B cell (primary cell): ENCODE data around the gene SLC17A8. TPM values are rescaled to one million over a fixed set of nuclear protein-coding genes. Genes with fewer than 3 reads are reported as not detected.

Source experiments
- ATAC-seq: fragments of 200-7000 bp; cut with Tn5 transposase; one replicate; pipeline ENCODE4 v1.10.0; 2021; ENCODE audit warnings: low read depth, mild to moderate bottlenecking, moderate number of reproducible peaks, moderate library complexity
- CTCF ChIA-PET: fragments of 350-600 bp; sonication (Branson Sonifier 250); formaldehyde crosslinking; loops from one replicate; lab custom pipeline; 2021; ENCODE audit warnings: antibody characterized with exemption, inconsistent platforms; lab: Charles Lee
- POLR2A ChIA-PET: fragments of 350-600 bp; sonication (Branson Sonifier 250); formaldehyde crosslinking; loops from one replicate; lab custom pipeline; 2021; ENCODE audit warnings: antibody characterized with exemption; lab: Charles Lee
- DNase-seq: peaks from one replicate; pipeline ENCODE4 v3.0.0; 2013
- H2AFZ ChIP-seq: 2 replicates; pipeline ENCODE4 v1.6.1; 2012; ENCODE audit warnings: mild to moderate bottlenecking, low read depth, low read length; ENCODE audit not compliant: insufficient read depth, poor library complexity, severe bottlenecking
- H3K27ac ChIP-seq, 2 donors: 1 replicate in 1 of 2; 2 replicates in 1 of 2; pipeline ENCODE4 v1.5.1; 2012 to 2013; ENCODE audit warnings: low read length in 2 of 2, mild to moderate bottlenecking in 2 of 2, moderate library complexity in 1 of 2
- H3K27me3 ChIP-seq, 4 experiments: fragments of 200-600 bp in 1 of 4; sonication (generic) in 1 of 4; replicated peaks in 1 of 4; 1 replicate in 2 of 4; 2 replicates in 2 of 4; pipeline versions ENCODE4 v1.6.1 to v1.7.0; 2013 to 2016; ENCODE audit warnings: low read length in 3 of 4, mild to moderate bottlenecking in 2 of 4, mixed read lengths in 1 of 4, moderate library complexity in 1 of 4; ENCODE audit not compliant: insufficient read depth in 4 of 4, control insufficient read depth in 3 of 4; ENCODE audit errors: control extremely low read depth in 1 of 4
- H3K36me3 ChIP-seq, 2 experiments: replicated peaks in 1 of 2; 1 replicate in 1 of 2; 2 replicates in 1 of 2; pipeline versions ENCODE4 v1.6.1 to v1.7.1; 2013; ENCODE audit warnings: low read length in 1 of 2; ENCODE audit not compliant: insufficient read depth in 2 of 2, control insufficient read depth in 1 of 2; ENCODE audit errors: control extremely low read depth in 1 of 2, extremely low read depth in 1 of 2
- H3K4me1 ChIP-seq, 2 donors: fragments of 200-600 bp in 1 of 2; sonication (generic) in 1 of 2; 1 replicate in 1 of 2; 2 replicates in 1 of 2; pipeline versions ENCODE4 v1.5.1 to v1.6.1; 2013 to 2017; ENCODE audit warnings: low read length in 2 of 2; ENCODE audit not compliant: control insufficient read depth in 2 of 2, insufficient read depth in 2 of 2
- H3K4me2 ChIP-seq: replicated peaks from 2 replicates; pipeline ENCODE3; 2012; ENCODE audit warnings: mild to moderate bottlenecking, low read depth, low read length; ENCODE audit not compliant: poor library complexity, severe bottlenecking
- H3K4me3 ChIP-seq, 5 experiments: fragments of 200-600 bp in 1 of 5; sonication (generic) in 1 of 5; 1 replicate in 3 of 5; 2 replicates in 2 of 5; pipeline versions ENCODE4 v1.5.1 to v1.7.0; 2011 to 2016; ENCODE audit warnings: low read length in 4 of 5, mild to moderate bottlenecking in 4 of 5, low read depth in 2 of 5, control low read depth in 1 of 5, moderate library complexity in 1 of 5; ENCODE audit not compliant: insufficient read depth in 1 of 5; ENCODE audit errors: control extremely low read depth in 1 of 5, extremely low read depth in 1 of 5
- H3K79me2 ChIP-seq: fragments of 200-600 bp; sonication (generic); one replicate; pipeline ENCODE4 v1.6.0; 2016; ENCODE audit warnings: low read length; ENCODE audit not compliant: control insufficient read depth, insufficient read depth
- H3K9ac ChIP-seq: fragments of 200-600 bp; sonication (generic); 2 replicates; pipeline ENCODE4 v1.6.1; 2017; ENCODE audit warnings: mild to moderate bottlenecking, low read length, moderate library complexity
- H3K9me3 ChIP-seq, 3 donors: one replicate each; pipeline versions ENCODE4 v1.6.1 to v1.7.1; 2013; ENCODE audit warnings: low read length in 2 of 3; ENCODE audit not compliant: control insufficient read depth in 2 of 3, insufficient read depth in 1 of 3; ENCODE audit errors: control extremely low read depth in 1 of 3
- H4K20me1 ChIP-seq: 2 replicates; pipeline ENCODE4 v1.6.0; 2012; ENCODE audit warnings: mild to moderate bottlenecking, low read length; ENCODE audit not compliant: insufficient read depth, control insufficient read depth, poor library complexity, severe bottlenecking
- H3K27ac Mint-ChIP-seq: one replicate; pipeline ENCODE4 v1.8.0; 2021; ENCODE audit warnings: mixed read lengths
- H3K27me3 Mint-ChIP-seq: one replicate; pipeline ENCODE4 v1.8.0; 2021; ENCODE audit warnings: mixed read lengths
- H3K4me1 Mint-ChIP-seq: one replicate; pipeline ENCODE4 v1.8.0; 2021; ENCODE audit warnings: mixed read lengths
- H3K4me3 Mint-ChIP-seq: one replicate; pipeline ENCODE4 v1.8.0; 2021; ENCODE audit warnings: mixed read lengths
- H3K9me3 Mint-ChIP-seq: one replicate; pipeline ENCODE4 v1.8.0; 2022; ENCODE audit warnings: mixed read lengths; ENCODE audit not compliant: insufficient read depth
- CTCF ChIP-seq: fragments of 200-600 bp; IDR thresholded peaks from one replicate; pipeline ENCODE4 v1.8.0; 2022; ENCODE audit warnings: antibody characterized with exemption, mild to moderate bottlenecking
- EZH2 ChIP-seq: IDR thresholded peaks from 2 replicates; pipeline ENCODE4 v1.6.1; 2012; ENCODE audit warnings: borderline replicate concordance, low read depth, mild to moderate bottlenecking, moderate library complexity, low read length; ENCODE audit not compliant: insufficient read depth, poor library complexity, severe bottlenecking
- WGBS: methylation state at CpG from one replicate; pipeline ENCODE4 v1.1.5; 2013; ENCODE audit warnings: missing lambda C conversion rate; ENCODE audit not compliant: insufficient coverage; 5-methylcytosine and 5-hydroxymethylcytosine counted together
- intact Hi-C: fragments of 100-400 bp; cut with micrococcal nuclease; formaldehyde crosslinking; loops from one replicate; pipeline ENCODE4 v1.10.0; 2022
- polyA plus RNA-seq: library from polyadenylated mRNA; depleted of rRNA; stranded (reverse); fragments of >200 nt; gene quantifications from 2 replicates; pipeline ENCODE4 v1.2.3, GENCODE V29; 2012
- total RNA-seq, 2 donors: library from RNA; stranded (reverse); fragments of 120-200 nt in 1 of 2; gene quantifications; 1 replicate in 1 of 2; 2 replicates in 1 of 2; pipeline versions ENCODE4 v1.2.3 to v1.2.4, GENCODE V29; 2013 to 2022

The SLC17A8 gene
- total and polyA plus RNA-seq, 2 donors (not counting 1 experiment from before 2014, with no cell fraction given), result not detected

GRCh38 chr12:100404769-100405407, 48.0 kb downstream of the SLC17A8 start:
- Histone ChIP-seq H3K4me2 (no peak overlapping the region), H3K36me3 (no peaks in the 10 kb centered on the region), H3K27ac (no peak overlapping the region), H3K4me3 (no peak overlapping the region), H3K4me1 (no peaks in the 10 kb centered on the region), H2AFZ (no peak overlapping the region), H3K9me3 (no peaks in the 10 kb centered on the region), H4K20me1 (no peaks in the 10 kb centered on the region), H3K9ac (no peak overlapping the region), H3K27me3 (no peaks in the 10 kb centered on the region), H3K79me2 (no peaks in the 10 kb centered on the region)
- CTCF ChIA-PET, result interaction anchor here (0.7 to 0.9 kb wide), 2 partner anchors 250 to 1362 kb away, joined by 3 read pairs; no protein-coding TSS in a partner anchor
- POLR2A ChIA-PET, result interaction anchor here (0.6 kb wide), 1 partner anchor 469 kb away, joined by 3 read pairs; no protein-coding TSS in a partner anchor
- intact Hi-C loops, result no loop called here
- H3K4me3 Mint-ChIP-seq, result no peak overlapping the region
- DNase-seq (peak; percentile 3), ATAC-seq (no peak)
- H3K4me1 Mint-ChIP-seq, result no peaks in the 10 kb centered on the region
- no peaks in the 10 kb centered on the region for H3K9me3 Mint-ChIP-seq
- no peak overlapping the region for H3K27ac Mint-ChIP-seq
- no peak for TF ChIP-seq CTCF
- no peak for TF ChIP-seq EZH2
- H3K27me3 Mint-ChIP-seq, result peaks cover 10% of the 10 kb centered on the region
- WGBS, result 70% methylated on average over 10 of the region's 10 CpGs

GRCh38 chr12:100413001-100413400, 56.1 kb downstream of the SLC17A8 start:
- Histone ChIP-seq H3K4me2 (no peak overlapping the region), H3K9ac (no peak overlapping the region), H2AFZ (no peak overlapping the region), H3K27ac (no peak overlapping the region), H3K9me3 (no peaks in the 10 kb centered on the region), H3K4me3 (no peak overlapping the region), H3K79me2 (no peaks in the 10 kb centered on the region), H3K27me3 (no peaks in the 10 kb centered on the region), H3K4me1 (no peaks in the 10 kb centered on the region), H4K20me1 (no peaks in the 10 kb centered on the region), H3K36me3 (no peaks in the 10 kb centered on the region)
- WGBS, result 100% methylated on average over 1 of the region's 6 CpGs
- Mint-ChIP-seq H3K27ac (no peak overlapping the region), H3K4me3 (no peak overlapping the region), H3K27me3 (peaks cover 10% of the 10 kb centered on the region), H3K9me3 (no peaks in the 10 kb centered on the region), H3K4me1 (no peaks in the 10 kb centered on the region)
- intact Hi-C loops, result no loop called here
- no peak for DNase-seq
- POLR2A ChIA-PET, result no interaction called here
- no peak for ATAC-seq
- TF ChIP-seq CTCF (no peak), EZH2 (no peak)
- CTCF ChIA-PET, result no interaction called here
